Activated T-cell treated with anti-CD3 and anti-CD28 coated beads, Interleukin-2, amount 50 U/mL, for 48 hours (primary cell): ENCODE results near the gene ARHGAP18.

Experiments
- DNase-seq, 2 experiments: peaks; one replicate each; pipeline ENCODE4 v3.0.0-alpha.2; 2020

The ARHGAP18 gene

DNA sequence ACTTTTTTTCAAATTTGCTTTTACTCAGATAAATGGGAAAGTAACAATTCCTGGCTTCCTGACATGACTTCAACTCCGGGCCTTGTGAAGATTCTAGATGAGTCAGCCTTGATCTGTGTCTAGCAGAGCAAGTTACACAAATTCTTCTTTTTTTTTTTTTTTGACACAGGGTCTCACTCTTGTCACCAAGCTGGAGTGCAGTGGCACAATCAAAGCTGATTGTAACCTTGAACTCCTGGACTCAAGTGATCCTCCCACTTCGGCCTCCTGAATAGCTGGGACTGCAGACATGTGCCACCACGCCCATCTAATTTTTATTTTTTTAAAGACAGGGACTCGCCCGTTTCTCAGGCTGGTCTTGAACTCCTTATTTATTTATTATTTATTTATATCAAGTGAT is 7.3 kb upstream of the ARHGAP18 start:
- no peak for DNase-seq

- DNase-seq = no peak
Observed at GRCh38 chr6:129713806-129714333, 3.9 kb upstream of the ARHGAP18 start.

DNA sequence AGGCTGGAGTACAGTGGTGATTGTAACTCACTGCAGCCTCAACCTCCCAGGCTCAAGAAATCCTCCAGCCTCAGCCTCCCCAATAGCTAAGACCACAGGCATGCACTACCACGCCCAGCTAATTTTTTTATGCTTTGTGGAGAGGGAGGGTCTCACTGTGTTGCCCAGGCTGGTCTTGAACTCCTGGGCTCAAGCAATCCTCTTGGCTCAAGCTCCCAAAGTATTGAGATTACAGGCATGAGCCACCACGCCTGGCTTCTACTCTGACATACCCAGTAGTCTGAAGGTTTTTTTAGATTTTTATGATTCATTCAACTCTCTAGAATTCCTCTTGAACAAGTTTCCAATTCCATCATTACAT is 1.3 kb upstream of the ARHGAP18 start:
- DNase-seq = no peak

DNA sequence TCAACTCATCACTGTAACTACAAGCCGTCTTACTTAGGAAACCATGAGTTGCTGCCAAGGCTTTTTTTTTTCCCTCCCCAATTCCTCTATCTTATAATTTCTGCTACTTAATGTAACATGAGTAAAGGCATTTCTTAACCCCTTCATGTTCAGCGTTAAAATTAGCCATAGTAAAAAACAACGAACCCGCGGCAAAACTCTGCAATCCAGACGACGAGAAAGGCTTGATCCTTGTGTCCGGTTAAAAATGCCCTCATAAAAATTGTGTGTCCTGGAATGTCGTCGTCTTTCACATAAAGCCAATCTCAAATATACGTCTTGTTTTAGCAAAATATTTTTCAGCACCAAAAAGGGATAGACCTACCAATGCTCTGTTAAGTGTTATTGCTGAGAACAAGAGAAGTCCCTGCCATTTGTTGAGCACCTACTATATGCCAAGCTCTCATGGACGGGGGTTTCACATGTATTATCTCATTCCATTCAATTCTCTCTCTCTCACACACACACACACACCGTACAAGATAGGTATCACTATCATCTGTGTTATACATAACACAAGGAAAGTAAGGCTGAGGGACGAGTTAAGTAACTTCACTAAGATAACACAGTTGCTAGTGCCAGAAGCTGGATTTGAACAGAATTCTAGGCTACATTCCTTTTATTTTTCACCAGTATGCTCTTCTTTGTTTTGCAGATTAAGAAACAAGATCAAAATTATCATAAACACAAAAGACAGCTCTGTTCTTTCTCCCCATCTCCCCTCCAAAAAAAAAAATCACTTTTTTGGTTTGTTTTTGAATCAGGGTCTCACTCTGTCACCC is 683 bp upstream of the ARHGAP18 start:
- no peak for DNase-seq

DNA sequence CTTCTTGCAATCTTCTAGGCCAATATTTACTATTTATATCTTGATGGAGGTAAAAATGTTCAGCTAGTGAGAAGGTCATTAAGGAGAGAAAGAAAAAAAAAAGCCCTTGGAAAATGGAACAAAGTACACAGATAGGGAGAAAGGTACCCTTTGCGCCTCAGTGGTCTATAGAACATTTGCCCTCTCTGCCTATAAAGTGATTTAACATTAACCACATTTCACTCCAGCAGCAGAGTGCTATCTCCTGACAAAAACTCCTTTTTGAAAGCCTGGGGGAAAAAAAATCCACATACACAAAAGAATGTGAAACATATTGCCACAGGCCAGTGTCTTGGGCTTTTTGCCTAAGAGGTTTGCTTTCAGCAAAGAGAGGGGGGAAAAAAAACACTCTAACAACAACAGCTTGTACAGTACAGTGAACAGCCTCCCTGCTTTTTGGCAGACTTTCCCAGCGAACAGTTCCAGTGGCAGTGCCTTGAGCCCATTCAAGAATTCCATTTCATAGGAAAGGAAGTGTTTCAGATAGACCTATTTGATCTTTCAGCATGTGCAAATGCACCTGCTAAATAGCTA is 695 bp downstream of the ARHGAP18 start:
- no peak for DNase-seq

GRCh38 chr6:129708496-129709195 is 1.3 kb downstream of the ARHGAP18 start:
- no peak for DNase-seq

- no peak for DNase-seq
Observed at GRCh38 chr6:129707882-129708495, 2.0 kb downstream of the ARHGAP18 start.

DNA sequence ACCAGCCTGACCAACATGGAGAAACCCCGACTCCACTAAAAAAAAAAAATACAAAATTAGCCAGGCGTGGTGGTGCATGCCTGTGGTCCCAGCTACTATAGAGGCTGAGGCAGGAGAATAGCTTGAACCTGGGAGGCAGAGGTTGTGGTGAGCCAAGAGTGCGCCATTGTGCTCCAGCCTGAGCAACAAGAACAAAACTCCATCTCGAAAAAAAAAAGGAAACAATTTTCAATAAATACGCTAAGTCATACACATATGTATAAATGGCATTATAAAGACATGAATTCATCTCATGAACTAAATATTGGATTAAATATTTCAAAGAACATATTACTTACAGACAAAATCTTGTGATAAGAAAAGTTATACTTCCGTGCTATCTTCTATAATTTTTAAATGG is 2.9 kb downstream of the ARHGAP18 start:
- DNase-seq = no peak

GRCh38 chr6:129705212-129705611 is 4.8 kb downstream of the ARHGAP18 start:
- DNase-seq = no peak

DNA sequence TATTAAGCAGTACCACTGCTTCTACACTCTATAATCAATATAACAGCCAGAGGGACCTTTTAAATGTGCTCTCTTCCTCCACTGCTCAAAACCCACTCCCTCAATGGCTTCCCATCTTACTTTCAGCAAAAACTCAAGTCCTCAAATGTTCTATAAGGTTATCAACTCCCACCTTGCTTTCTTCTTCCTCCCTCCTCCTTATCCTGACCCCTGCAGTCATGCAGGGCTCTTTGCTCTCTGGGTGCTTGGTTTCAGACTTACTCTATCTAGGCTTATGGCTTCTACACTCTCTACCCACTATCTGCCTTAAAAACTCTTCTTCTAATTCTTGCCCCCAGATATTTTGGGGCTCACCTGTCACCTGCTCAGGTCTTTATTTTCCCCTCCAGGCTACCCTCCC is 5.3 kb downstream of the ARHGAP18 start:
- no peak for DNase-seq

GRCh38 chr6:129701721-129702455 is 8.1 kb downstream of the ARHGAP18 start:
- DNase-seq = no peak

DNA sequence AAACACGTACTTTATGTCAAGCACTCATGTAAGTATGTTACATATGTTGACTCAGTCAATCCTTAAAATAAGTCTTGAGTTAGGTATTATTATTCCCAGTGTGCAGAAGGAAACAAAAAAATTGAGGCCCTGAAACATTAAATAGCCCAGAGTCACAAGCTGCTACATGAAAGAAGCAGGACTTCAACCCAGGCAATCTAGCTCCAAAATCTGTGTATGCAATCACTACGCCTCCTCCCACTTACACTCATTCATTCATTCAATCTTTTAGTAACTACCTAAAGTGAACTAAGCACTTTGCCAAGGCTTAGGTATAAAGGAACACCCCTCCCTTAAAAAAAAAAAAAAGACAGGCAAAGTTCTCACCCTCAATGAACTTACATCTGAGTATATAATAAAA is 9.3 kb downstream of the ARHGAP18 start:
- DNase-seq = no peak

- no peak for DNase-seq
Observed at GRCh38 chr6:129699659-129700058, 10.3 kb downstream of the ARHGAP18 start.

DNA sequence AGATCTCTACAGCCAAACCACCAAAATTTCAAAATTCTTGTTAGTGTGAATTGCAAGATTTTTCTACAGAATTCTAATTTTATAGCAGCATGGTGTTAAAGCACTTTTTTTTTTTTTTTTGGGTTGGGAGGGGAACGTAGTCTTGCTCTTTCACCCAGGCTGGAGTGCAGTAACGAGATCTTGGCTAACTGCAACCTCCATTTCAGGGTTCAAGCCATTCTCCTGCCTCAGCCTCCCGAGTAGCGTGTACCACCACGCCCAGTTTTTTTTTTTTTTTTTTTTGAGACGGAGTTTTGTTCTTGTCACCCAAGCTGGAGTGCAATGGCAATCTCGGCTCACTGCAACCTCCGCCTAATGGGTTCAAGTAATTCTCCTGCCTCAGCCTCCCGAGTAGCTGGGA is 11.5 kb downstream of the ARHGAP18 start:
- no peak for DNase-seq

DNA sequence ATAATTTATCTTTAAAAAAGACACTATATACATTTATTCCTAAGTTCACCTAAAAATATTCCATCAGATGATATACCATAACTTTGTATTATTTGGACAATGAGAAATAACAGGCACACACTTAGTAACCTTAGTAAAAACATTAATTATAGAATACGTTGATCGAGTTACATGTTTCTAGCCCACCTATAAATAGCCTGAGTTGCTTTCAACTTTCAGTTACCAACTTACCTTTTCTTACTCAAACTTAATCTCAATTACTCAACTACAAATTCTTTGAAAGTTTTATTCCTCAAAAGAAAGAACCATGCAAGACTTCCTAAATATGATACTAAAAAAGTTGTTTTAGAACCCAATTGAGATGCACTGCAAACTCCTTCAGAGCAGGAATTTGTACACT is 12.2 kb downstream of the ARHGAP18 start:
- no peak for DNase-seq

DNA sequence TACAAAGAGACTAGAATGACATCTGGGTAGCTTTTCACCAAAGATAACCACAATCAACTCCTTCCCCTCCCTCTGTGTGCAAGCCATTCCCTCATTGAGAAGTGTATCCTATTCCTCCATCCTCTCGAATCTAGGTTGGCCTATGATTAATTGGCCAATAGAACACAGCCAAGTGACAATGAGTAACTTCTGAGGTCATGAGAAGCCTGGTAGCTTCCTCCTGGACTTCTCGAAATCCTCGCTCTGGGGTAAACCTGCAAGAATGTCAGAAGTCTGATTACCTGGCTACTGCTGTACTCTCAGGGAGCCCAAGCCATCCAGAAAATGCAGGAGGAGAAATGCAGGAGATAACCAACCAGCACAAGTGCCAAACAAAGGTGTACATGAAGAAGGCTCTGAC is 13.1 kb downstream of the ARHGAP18 start:
- DNase-seq = no peak

GRCh38 chr6:129696028-129696418 is 14.0 kb downstream of the ARHGAP18 start:
- no peak for DNase-seq

GRCh38 chr6:129695373-129696027 is 14.5 kb downstream of the ARHGAP18 start:
- DNase-seq = peak in 1 of 2 experiments; percentile 32

DNA sequence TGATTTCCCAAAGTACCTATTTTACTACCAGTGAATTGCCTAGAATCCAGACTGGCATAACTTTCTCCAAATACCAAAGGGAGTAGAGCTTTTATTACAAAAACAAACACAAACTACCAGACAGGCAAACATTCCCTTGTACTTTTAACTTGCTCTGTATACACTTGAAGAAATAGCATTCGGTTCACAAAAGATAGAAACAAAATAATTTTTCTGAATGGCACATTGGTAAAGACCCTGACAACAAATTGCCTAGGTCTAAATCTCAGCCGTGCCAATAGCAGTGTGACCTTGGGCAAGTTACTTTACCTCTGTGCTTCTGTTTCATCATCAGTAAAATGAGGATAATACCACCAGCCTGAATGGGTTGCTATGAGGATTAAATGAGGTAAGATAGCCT is 15.9 kb downstream of the ARHGAP18 start:
- DNase-seq = no peak

- DNase-seq = no peak
Observed at GRCh38 chr6:129692467-129692866, 17.5 kb downstream of the ARHGAP18 start.

- DNase-seq = no peak
Observed at GRCh38 chr6:129691709-129692108, 18.3 kb downstream of the ARHGAP18 start.

DNA sequence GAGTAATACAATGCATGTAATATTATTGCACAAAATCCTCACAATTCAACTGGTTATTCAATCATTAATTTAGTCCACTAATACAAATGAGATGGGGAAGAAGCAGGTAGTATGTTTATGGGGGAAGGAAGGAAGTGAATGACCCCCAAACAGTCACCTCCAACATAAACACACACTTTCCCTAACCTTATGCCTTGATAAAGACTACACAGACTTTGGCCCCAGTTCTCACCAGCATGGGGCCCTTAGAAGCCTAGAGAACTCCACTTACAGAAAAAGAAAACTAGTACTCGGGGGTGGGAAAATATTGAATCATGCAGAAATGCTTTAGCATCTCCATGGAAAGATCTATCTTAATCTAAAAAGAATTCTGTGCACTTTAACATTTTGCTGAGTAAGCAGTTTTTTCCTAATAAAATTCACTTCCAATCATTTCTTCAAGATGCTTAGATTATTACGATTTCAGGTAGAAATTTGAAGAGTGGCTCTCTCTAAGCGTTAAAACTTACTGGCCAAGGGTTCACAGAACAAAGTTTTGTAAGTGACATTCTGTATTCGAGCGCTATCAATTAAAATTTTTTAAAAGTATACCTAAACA is 18.8 kb downstream of the ARHGAP18 start:
- DNase-seq = no peak
